Endothelial cell of hepatic sinusoid (primary cell): ENCODE results near the gene RUFY4.
"Not testable (repeated sequence)": the region's sequence is repeated elsewhere in the genome, so short reads cannot be mapped to it uniquely, and the experiment has no call there.

Experiments
- in situ Hi-C: cut with HindIII; loops from 2 replicates; pipeline ENCODE4 v1.10.0; 2017; ENCODE audit warnings: low sequenced_read_pairs

Gene RUFY4

GRCh38 chr2:218030409-218031195, 38.5 kb upstream of the RUFY4 start:
- in situ Hi-C loops, result no loop called here

GRCh38 chr2:218031261-218031660, 37.8 kb upstream of the RUFY4 start:
- in situ Hi-C loops, result no loop called here

DNA sequence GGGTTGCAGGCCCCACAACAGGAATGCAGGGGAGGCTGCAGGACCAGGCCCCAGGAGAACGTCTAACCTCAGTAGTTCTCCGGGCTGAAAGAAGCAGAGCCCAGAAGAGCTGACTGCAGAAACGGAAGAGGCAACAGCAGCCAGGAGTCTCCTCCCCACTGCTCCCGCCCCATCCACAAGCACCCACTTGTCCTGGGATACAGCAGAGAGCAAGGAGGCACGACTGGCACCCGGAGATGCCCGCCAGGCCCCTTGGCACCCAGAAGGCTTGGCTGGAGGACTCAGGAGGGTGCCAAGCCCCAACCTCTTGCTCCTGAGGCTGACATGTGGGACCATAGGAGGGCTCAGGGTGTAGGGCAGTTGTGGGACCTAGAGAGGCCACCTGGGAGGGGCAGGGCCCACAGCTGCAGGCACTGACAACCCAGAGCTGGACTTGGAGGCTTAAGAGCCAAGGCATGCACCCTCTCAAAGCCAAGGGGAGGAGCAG, 37.2 kb upstream of the RUFY4 start:
- in situ Hi-C loops, result no loop called here

- in situ Hi-C loops, result no loop called here
Measured at GRCh38 chr2:218032336-218033171, 36.5 kb upstream of the RUFY4 start.

DNA sequence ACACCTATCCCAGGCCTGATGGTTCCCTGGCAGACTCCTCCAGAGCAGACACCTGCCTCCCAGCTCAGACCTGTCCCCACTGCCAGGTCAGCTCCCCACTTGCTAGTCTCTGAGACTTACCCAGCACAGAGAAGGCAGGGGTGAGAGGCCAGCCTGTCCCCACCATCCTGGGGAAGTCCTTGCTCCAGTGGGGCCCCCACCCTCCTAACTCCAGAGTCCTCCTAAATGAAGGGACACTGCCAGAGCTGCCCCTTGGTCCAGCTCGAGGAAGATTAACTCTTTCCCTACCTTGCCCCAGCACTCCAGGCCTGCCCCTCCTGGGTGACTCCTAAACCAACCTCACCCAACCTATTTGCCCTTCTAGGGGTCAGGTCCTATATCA, 35.9 kb upstream of the RUFY4 start:
- in situ Hi-C loops, result no loop called here

DNA sequence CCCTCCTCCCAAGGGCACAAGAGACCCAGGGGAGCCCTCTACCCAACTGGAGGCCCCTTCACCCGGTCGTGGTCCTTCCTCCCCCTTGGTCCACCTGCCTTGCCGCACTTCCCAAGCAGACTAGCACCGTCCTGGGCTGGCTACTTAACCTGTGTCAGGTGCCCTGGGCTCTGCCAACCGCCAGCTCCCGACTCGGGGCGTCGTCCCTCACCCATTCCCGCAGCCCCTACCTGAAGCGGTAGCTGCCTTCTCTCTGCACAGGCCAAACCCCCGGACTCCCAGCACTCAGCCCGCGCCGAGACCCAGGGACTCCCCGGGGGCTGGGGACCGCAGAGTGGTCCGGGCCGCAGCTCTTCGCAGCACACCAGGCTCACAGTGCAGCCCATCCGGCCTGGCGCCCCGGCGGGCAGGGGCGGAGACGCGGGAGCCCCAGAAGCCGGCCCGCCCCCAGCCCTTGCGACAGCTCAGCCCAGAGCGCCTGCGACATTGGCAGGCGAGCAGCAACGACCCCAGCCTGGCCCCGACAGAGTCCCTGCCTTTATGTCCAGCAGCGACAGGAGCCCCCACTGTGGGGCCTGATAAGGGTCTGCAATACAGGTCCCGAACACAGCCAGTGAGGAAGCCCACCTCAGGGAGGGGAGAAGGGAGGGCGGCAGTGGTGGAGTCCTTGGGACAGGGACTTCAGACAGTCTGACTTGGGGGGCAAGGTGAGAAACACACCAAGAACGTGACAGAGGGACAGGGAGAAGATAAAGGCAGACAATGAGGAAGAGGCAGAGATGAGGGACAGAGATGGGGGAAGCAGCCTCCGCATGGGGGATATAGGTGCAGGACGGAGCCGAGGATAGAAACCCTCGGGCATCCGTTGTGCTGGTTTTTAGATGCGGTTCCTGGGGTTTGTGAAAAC, 35.2 kb upstream of the RUFY4 start:
- in situ Hi-C loops, result no loop called here

- in situ Hi-C loops, result not testable (repeated sequence)
Measured at GRCh38 chr2:218034497-218035213, 34.4 kb upstream of the RUFY4 start.

- in situ Hi-C loops, result no loop called here
Measured at GRCh38 chr2:218035463-218036100, 33.5 kb upstream of the RUFY4 start.

DNA sequence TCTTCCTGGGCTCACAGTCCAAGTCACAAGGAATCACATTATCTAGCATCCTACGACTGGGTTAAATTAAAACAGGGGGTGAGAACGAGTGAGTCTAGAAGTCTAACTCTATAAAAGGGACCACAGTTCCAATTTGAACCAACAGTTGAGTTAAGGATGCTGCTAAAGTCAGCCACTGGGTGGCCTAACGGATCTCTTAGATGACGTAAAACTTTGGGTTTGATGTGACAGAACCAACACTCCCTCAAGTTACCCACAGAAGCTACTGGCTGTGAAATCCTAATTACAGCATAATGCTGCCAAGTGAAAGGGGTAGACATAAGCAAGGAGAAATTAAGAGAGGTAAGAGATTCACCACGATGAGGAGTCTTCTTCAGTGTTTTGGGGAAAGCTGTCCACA, 32.7 kb upstream of the RUFY4 start:
- in situ Hi-C loops, result no loop called here

GRCh38 chr2:218039171-218039570, 29.9 kb upstream of the RUFY4 start:
- in situ Hi-C loops, result no loop called here

DNA sequence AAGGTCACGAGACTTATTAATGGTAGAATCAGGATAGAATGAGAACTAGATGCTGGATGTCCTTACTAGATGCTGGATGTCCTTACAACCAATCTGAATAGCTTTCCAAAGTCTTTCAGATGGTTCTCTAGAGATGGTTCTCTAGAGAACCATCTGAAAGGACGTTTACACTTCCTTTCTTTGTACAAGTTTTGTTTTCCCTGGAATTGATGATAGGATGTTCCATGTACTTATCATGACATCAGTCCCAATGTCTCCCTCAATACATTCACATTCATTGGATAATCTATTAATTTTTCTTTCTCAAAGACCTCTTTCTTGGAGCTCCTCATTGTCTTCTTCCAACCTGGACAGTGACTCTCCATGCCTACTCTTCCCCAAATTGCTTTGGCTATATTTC, 28.2 kb upstream of the RUFY4 start:
- in situ Hi-C loops, result loop anchor here (5.0 kb wide), 2 partner anchors 59 to 269 kb away; no protein-coding TSS in a partner anchor

- in situ Hi-C loops, result loop anchor here (5.0 kb wide), 2 partner anchors 59 to 269 kb away; no protein-coding TSS in a partner anchor
Measured at GRCh38 chr2:218041302-218042168, 27.5 kb upstream of the RUFY4 start.

GRCh38 chr2:218043100-218043499, 26.0 kb upstream of the RUFY4 start:
- in situ Hi-C loops, result loop anchor here (5.0 kb wide), 2 partner anchors 61 to 271 kb away; no protein-coding TSS in a partner anchor

- in situ Hi-C loops, result loop anchor here (5.0 kb wide), 2 partner anchors 61 to 271 kb away; no protein-coding TSS in a partner anchor
Measured at GRCh38 chr2:218043701-218044109, 25.3 kb upstream of the RUFY4 start.

DNA sequence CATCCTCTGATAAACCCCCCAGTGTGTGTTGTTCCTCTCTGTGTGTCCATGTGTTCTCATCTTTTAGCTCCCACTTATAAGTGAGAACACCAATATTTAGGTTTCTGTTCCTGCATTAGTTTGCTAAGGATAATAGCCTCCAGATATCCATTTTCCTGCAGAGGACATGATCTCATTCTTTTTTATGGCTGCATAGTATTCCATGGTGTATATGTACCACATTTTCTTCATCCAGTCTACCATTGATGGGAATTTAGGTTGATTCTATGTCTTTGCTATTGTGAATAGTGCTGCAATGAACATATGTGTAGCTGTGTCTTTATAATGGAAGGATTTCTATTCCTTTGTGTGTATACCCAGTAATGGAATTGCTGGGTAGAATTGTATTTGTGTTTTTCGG, 24.5 kb upstream of the RUFY4 start:
- in situ Hi-C loops, result loop anchor here (5.0 kb wide), 2 partner anchors 62 to 272 kb away; no protein-coding TSS in a partner anchor

GRCh38 chr2:218046238-218046637, 22.8 kb upstream of the RUFY4 start:
- in situ Hi-C loops, result no loop called here

- in situ Hi-C loops, result no loop called here
Measured at GRCh38 chr2:218047536-218048225, 21.4 kb upstream of the RUFY4 start.

DNA sequence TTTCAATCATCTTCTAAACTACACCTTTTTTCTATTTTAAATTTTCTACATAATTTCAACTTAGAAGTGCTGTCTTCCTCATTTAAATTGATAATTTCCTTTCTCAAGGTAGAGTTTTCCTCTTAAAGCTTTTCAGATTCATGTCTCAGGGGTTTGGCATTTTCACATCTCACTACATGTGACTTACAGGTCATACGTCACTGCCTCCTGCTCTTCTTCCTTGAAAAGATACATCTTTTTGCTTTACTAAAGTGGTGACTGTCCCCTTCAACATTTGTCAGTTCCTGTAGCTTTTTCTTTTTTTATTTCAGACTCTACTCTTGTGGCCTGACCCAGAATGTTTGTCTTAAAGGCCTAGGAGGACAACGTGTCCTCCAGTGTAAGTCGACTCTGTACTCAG, 17.1 kb upstream of the RUFY4 start:
- in situ Hi-C loops, result loop anchor here (10.0 kb wide), 1 partner anchor 497 kb away; no protein-coding TSS in a partner anchor
